ENCODE data around the gene MS4A6E.

- TF ChIP-seq, protein P1, sequence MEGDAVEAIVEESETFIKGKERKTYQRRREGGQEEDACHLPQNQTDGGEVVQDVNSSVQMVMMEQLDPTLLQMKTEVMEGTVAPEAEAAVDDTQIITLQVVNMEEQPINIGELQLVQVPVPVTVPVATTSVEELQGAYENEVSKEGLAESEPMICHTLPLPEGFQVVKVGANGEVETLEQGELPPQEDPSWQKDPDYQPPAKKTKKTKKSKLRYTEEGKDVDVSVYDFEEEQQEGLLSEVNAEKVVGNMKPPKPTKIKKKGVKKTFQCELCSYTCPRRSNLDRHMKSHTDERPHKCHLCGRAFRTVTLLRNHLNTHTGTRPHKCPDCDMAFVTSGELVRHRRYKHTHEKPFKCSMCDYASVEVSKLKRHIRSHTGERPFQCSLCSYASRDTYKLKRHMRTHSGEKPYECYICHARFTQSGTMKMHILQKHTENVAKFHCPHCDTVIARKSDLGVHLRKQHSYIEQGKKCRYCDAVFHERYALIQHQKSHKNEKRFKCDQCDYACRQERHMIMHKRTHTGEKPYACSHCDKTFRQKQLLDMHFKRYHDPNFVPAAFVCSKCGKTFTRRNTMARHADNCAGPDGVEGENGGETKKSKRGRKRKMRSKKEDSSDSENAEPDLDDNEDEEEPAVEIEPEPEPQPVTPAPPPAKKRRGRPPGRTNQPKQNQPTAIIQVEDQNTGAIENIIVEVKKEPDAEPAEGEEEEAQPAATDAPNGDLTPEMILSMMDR (IDR thresholded peaks at IDR 0.05): no peak
- TF ChIP-seq ZFX (IDR thresholded peaks at IDR 0.05; ENCODE audit: borderline replicate concordance): no peak
Measured at GRCh38 chr11:60307507-60308195, 19.4 kb upstream of the MS4A6E start.

All from 22Rv1 (cell line).